NCI-H1930 (cell line): Measurements from ENCODE around the gene ECPAS.
"Not testable (repeated sequence)": the region's sequence is repeated elsewhere in the genome, so short reads cannot be mapped to it uniquely, and the experiment has no call there.

Source experiments
- DNase-seq, 2 experiments: peaks; one replicate each; lab custom pipeline; 2025; lab: John Stamatoyannopoulos, UW

Gene ECPAS

GRCh38 chr9:111349766-111350165, 134.4 kb downstream of the ECPAS start:
- DNase-seq: no peak

GRCh38 chr9:111348821-111349271, 135.3 kb downstream of the ECPAS start:
- no peak for DNase-seq

GRCh38 chr9:111334318-111334863, 149.8 kb downstream of the ECPAS start:
- DNase-seq: not testable (repeated sequence)

GRCh38 chr9:111330124-111330523, 154.1 kb downstream of the ECPAS start, which contains the start of gene OR2K2:
OR2K2 (minus strand) TSS chr9:111330224; CDS start chr9:111328433, 1,791 bp downstream.
- DNase-seq: no peak

- no peak for DNase-seq
Observed at GRCh38 chr9:111320631-111321030, 163.6 kb downstream of the ECPAS start.

GRCh38 chr9:111316796-111317195, 167.4 kb downstream of the ECPAS start:
- DNase-seq: no peak
